Erythroblast (primary cell): ENCODE results near the gene LNX2.

ENCODE experiments used
- DNase-seq, 2 experiments: peaks; one replicate each; lab custom pipeline; 2025; lab: John Stamatoyannopoulos, UW
- GATA1 ChIP-seq: IDR thresholded peaks from 2 replicates; pipeline ENCODE4 v1.6.1; 2011; ENCODE audit warnings: low read depth, mild to moderate bottlenecking, control low read depth, low read length, moderate library complexity
- POLR2A ChIP-seq: IDR thresholded peaks from 2 replicates; pipeline ENCODE4 v1.6.1; 2011; ENCODE audit warnings: mild to moderate bottlenecking, low read length

LNX2 gene

GRCh38 chr13:27578121-27579030 lies 42.0 kb downstream of the LNX2 start:
- TF ChIP-seq GATA1, result no peak
- no peak for TF ChIP-seq POLR2A
- DNase-seq, result no peak

GRCh38 chr13:27574661-27575060 lies 45.7 kb downstream of the LNX2 start:
- no peak for DNase-seq
- TF ChIP-seq GATA1, result no peak

GRCh38 chr13:27573265-27573664 lies 47.1 kb downstream of the LNX2 start:
- TF ChIP-seq GATA1 (no peak), POLR2A (no peak)
- DNase-seq, result no peak

DNA sequence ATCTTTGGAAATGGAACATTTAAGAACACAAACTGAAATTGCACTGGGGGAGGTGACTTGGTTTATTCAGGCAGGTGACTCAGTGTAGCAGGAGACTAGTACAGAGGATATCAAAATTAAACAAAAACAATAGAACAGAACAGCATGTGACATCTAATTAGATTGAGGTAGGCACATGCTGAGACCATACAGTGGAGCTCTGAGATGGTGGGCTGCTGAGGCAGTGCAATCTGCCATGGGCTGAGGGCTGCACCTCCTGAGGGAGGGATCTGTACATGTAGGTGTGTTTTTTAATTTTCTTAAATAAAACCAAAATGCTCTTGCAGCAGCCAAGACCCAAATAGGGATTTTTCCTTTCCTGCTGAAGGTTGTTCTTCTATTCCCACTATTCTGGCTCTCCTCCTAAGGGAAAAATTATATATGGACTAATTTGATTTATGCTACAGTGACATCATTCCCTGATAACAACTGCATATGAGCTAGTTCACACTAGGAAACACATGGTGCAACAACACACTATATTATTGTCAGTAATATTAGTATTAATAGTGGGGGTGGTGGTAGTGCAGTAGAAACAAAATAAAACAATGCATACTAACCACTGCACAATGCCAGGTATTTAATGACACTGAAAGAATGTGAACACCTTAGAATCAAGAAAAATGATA lies 48.0 kb downstream of the LNX2 start:
- no peak for DNase-seq
- TF ChIP-seq GATA1 (no peak), POLR2A (no peak)

- no peak for DNase-seq
- TF ChIP-seq GATA1 (no peak), POLR2A (no peak)
Measured at GRCh38 chr13:27570906-27571305, 49.4 kb downstream of the LNX2 start.

DNA sequence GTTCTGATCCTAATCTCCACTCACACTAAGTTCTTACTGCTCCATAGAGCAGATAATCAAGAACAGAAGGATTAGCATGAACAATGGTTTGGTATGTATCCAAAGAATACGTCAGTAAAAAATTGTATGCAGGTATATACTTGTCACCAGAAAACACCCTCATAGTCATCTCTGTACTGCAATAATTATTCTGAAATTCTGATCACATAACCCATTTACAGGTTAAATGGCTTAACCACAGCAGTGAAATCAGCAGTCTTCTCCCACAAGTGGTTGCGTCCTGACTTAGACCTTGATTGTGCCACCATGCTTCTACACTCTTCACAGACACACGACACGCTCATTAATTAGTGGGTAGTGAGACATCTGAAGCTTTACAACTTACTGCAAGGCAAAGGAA lies 50.9 kb downstream of the LNX2 start:
- DNase-seq, result no peak
- TF ChIP-seq POLR2A (no peak), GATA1 (no peak)

GRCh38 chr13:27565818-27566217 lies 54.5 kb downstream of the LNX2 start:
- no peak for DNase-seq
- TF ChIP-seq GATA1 (no peak), POLR2A (no peak)

GRCh38 chr13:27562457-27562856 lies 57.9 kb downstream of the LNX2 start:
- TF ChIP-seq GATA1, result no peak
- TF ChIP-seq POLR2A, result no peak
- DNase-seq, result no peak

DNA sequence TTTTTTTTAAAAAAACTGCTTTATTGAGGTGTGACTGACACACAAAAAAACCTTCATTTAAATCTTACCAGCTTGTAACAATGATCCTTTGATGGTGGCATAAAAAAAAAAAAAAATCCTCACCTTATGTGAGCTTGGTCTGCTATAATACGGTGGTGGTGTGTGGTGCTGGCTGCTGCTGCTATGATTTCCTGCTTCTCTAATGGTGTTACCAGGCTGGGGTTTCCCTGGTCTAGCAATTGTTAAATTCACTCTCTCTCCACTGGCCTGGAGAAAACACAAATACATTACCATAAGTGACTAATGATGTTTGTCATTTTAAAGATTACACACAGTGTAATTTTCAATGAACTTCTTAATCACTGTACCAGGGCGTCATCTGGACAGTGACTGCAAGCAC lies 60.6 kb downstream of the LNX2 start:
- no peak for TF ChIP-seq GATA1
- TF ChIP-seq POLR2A, result no peak
- DNase-seq, result no peak

- DNase-seq, result peak; percentile 3 to 27
- no peak for TF ChIP-seq GATA1
- TF ChIP-seq POLR2A, result no peak
Measured at GRCh38 chr13:27556109-27556508, 64.2 kb downstream of the LNX2 start.

- TF ChIP-seq POLR2A (no peak), GATA1 (no peak)
- peak; percentile 11 to 14 for DNase-seq
Measured at GRCh38 chr13:27551562-27551961, 68.8 kb downstream of the LNX2 start.

GRCh38 chr13:27549406-27549981 lies 70.8 kb downstream of the LNX2 start:
- TF ChIP-seq GATA1 (no peak), POLR2A (no peak)
- no peak for DNase-seq

DNA sequence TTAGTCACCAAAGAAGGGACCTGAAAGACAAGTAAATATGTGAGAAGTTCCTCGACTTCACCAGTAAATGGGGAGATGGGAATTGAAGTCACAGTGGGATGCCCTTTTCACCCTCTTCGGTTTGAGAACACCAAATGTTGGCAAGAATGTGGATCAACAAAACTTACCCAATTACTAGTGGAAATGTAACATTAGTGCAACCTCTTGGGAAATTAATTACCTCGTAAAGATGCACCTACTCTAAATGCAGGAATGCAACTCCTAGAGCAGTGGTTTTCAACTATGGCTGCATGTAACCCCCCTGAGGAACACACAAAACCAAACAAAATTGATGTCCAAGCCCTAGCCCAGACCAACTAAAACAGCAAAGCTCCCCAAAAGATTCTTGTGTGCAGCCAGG lies 78.1 kb downstream of the LNX2 start:
- TF ChIP-seq GATA1, result no peak
- no peak for TF ChIP-seq POLR2A
- DNase-seq, result no peak

DNA sequence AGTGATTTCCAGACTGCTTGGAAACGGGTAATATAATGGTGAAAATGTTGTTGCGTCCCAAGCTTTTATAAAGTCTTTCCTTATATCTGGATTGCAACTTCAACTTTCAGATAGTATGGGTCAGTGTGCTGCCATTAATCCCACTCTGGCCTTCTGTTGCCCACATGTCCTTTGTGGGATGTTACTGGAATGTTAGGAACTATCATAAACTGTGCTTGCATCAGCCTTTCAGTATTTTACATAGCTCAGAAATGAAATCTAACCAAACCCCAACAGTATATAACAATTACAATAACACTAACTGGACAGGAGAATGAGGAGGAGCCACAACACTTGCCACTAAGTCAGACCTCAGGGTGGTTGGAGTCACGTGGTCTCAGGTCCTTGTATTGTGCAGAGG lies 78.9 kb downstream of the LNX2 start:
- no peak for DNase-seq
- TF ChIP-seq POLR2A (no peak), GATA1 (no peak)
